ENCODE results near the gene RSF1.

The RSF1 gene

DNA sequence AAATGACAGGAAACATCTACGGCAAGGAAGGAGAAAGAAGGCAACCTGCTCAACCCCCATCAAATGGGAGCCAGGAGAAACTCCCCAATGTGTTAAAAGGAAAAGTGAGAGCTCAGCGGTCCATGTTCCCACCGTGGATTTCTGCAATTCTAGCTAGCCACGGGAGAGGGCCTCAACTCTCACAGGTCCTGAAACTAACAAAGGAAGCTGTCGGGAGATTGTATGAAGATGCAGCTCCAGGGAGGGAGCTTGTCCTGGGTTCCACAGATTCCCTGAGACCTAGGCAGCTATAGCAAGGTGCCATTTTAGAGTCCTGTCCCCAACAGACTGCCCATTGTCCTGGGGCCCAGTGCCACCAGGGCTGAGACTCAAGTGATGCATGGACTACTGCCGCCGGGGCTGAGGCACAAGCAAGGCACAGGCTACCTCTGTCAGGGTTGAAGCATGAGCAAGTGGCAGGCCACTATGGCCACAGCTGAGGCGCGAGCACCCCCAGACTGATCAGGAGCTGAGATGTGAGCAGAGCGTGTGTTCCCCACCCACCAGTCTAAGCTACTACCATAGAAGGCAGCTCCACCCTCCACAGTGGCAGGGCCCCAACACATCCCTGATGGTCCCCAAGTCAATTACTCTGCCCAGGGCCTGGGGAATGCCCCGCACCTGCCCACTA lies 31.3 kb downstream of the RSF1 start:
- Histone ChIP-seq H3K36me3 (ENCODE audit: insufficient read depth, insufficient read length, low read length) (no peaks in the 10 kb centered on the region), H3K9me3 (ENCODE audit: insufficient read depth, low read length) (peaks cover 37% of the 10 kb centered on the region; the same call in 1 of the 2 replicates), H3K4me3 (ENCODE audit: insufficient read length, low read depth) (no peak overlapping the region), H3K4me1 (ENCODE audit: insufficient read depth, insufficient read length) (peaks cover 3% of the 10 kb centered on the region), H3K9ac (ENCODE audit: insufficient read length, low read depth) (no peak overlapping the region), H3K27me3 (ENCODE audit: insufficient read depth, insufficient read length) (no peaks in the 10 kb centered on the region)
- no peak for DNase-seq (ENCODE audit: low read depth, low spot score)
- TF ChIP-seq YY1 (IDR thresholded peaks at IDR 0.05; ENCODE audit: insufficient read depth, insufficient read length) (no peak), SUZ12 (IDR thresholded peaks at IDR 0.05; ENCODE audit: extremely low read depth, insufficient read depth, insufficient read length) (no peak), ZNF274 (IDR thresholded peaks at IDR 0.05; ENCODE audit: low read depth, low read length) (no peak)

- no peaks in the 10 kb centered on the region; the same call in 1 of the 2 replicates for H3K9me3 ChIP-seq (ENCODE audit: insufficient read depth, low read length)
- peaks cover 3% of the 10 kb centered on the region for H3K4me1 ChIP-seq (ENCODE audit: insufficient read depth, insufficient read length)
- no peak overlapping the region for H3K4me3 ChIP-seq (ENCODE audit: insufficient read length, low read depth)
- no peaks in the 10 kb centered on the region for H3K36me3 ChIP-seq (ENCODE audit: insufficient read depth, insufficient read length, low read length)
- no peak overlapping the region for H3K9ac ChIP-seq (ENCODE audit: insufficient read length, low read depth)
- no peak for DNase-seq (ENCODE audit: low read depth, low spot score)
- H3K27me3 ChIP-seq (ENCODE audit: insufficient read depth, insufficient read length), result no peaks in the 10 kb centered on the region
- no peak for TF ChIP-seq SUZ12 (IDR thresholded peaks at IDR 0.05; ENCODE audit: extremely low read depth, insufficient read depth, insufficient read length)
- TF ChIP-seq YY1 (IDR thresholded peaks at IDR 0.05; ENCODE audit: insufficient read depth, insufficient read length), result no peak
- TF ChIP-seq ZNF274 (IDR thresholded peaks at IDR 0.05; ENCODE audit: low read depth, low read length), result no peak
Measured at GRCh38 chr11:77784572-77784971, 36.0 kb downstream of the RSF1 start.

GRCh38 chr11:77783025-77783424 lies 37.5 kb downstream of the RSF1 start:
- H3K27me3 ChIP-seq (ENCODE audit: insufficient read depth, insufficient read length), result no peaks in the 10 kb centered on the region
- no peak for TF ChIP-seq SUZ12 (IDR thresholded peaks at IDR 0.05; ENCODE audit: extremely low read depth, insufficient read depth, insufficient read length)
- no peak for TF ChIP-seq ZNF274 (IDR thresholded peaks at IDR 0.05; ENCODE audit: low read depth, low read length)
- TF ChIP-seq YY1 (IDR thresholded peaks at IDR 0.05; ENCODE audit: insufficient read depth, insufficient read length), result no peak
- no peaks in the 10 kb centered on the region for H3K4me1 ChIP-seq (ENCODE audit: insufficient read depth, insufficient read length)
- no peaks in the 10 kb centered on the region for H3K9me3 ChIP-seq (ENCODE audit: insufficient read depth, low read length)
- no peak overlapping the region for H3K4me3 ChIP-seq (ENCODE audit: insufficient read length, low read depth)
- H3K36me3 ChIP-seq (ENCODE audit: insufficient read depth, insufficient read length, low read length), result no peaks in the 10 kb centered on the region
- no peak for DNase-seq (ENCODE audit: low read depth, low spot score)
- no peak overlapping the region for H3K9ac ChIP-seq (ENCODE audit: insufficient read length, low read depth)

GRCh38 chr11:77779935-77780334 lies 40.6 kb downstream of the RSF1 start:
- peak; percentile 15 for DNase-seq (ENCODE audit: low read depth, low spot score)
- TF ChIP-seq SUZ12 (IDR thresholded peaks at IDR 0.05; ENCODE audit: extremely low read depth, insufficient read depth, insufficient read length) (no peak), ZNF274 (IDR thresholded peaks at IDR 0.05; ENCODE audit: low read depth, low read length) (no peak), YY1 (IDR thresholded peaks at IDR 0.05; ENCODE audit: insufficient read depth, insufficient read length) (no peak)
- H3K9me3 ChIP-seq (ENCODE audit: insufficient read depth, low read length), result no peaks in the 10 kb centered on the region
- H3K4me1 ChIP-seq (ENCODE audit: insufficient read depth, insufficient read length), result no peaks in the 10 kb centered on the region
- H3K27me3 ChIP-seq (ENCODE audit: insufficient read depth, insufficient read length), result no peaks in the 10 kb centered on the region
- no peak overlapping the region for H3K9ac ChIP-seq (ENCODE audit: insufficient read length, low read depth)
- no peak overlapping the region for H3K4me3 ChIP-seq (ENCODE audit: insufficient read length, low read depth)
- H3K36me3 ChIP-seq (ENCODE audit: insufficient read depth, insufficient read length, low read length), result no peaks in the 10 kb centered on the region

GRCh38 chr11:77778549-77778948 lies 42.0 kb downstream of the RSF1 start:
- Histone ChIP-seq H3K9ac (ENCODE audit: insufficient read length, low read depth) (no peak overlapping the region), H3K4me3 (ENCODE audit: insufficient read length, low read depth) (no peak overlapping the region), H3K4me1 (ENCODE audit: insufficient read depth, insufficient read length) (no peaks in the 10 kb centered on the region), H3K27me3 (ENCODE audit: insufficient read depth, insufficient read length) (no peaks in the 10 kb centered on the region), H3K9me3 (ENCODE audit: insufficient read depth, low read length) (no peaks in the 10 kb centered on the region), H3K36me3 (ENCODE audit: insufficient read depth, insufficient read length, low read length) (no peaks in the 10 kb centered on the region)
- no peak for DNase-seq (ENCODE audit: low read depth, low spot score)
- TF ChIP-seq SUZ12 (IDR thresholded peaks at IDR 0.05; ENCODE audit: extremely low read depth, insufficient read depth, insufficient read length) (no peak), YY1 (IDR thresholded peaks at IDR 0.05; ENCODE audit: insufficient read depth, insufficient read length) (no peak), ZNF274 (IDR thresholded peaks at IDR 0.05; ENCODE audit: low read depth, low read length) (no peak)

DNA sequence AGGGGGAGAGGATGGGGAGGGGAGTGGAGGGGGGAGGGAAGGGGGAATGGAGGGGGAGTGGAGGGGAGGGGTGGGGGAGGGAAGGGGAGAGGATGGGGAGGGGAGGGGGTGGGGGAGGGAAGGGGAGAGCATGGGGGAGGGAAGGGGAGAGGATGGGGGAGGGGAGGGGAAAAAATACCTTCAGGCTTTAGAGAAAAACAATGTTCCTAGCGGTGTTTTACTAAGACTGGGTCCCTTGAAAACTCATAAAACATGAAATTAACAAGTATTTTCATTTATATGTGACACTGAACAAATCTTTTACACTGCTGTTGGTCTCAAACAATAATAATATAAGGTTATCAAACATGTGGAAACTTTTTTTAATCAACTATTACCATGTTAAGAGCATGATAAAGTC lies 42.4 kb downstream of the RSF1 start:
- H3K36me3 ChIP-seq (ENCODE audit: insufficient read depth, insufficient read length, low read length), result no peaks in the 10 kb centered on the region
- H3K27me3 ChIP-seq (ENCODE audit: insufficient read depth, insufficient read length), result no peaks in the 10 kb centered on the region
- DNase-seq (ENCODE audit: low read depth, low spot score), result no peak
- H3K9ac ChIP-seq (ENCODE audit: insufficient read length, low read depth), result no peak overlapping the region
- TF ChIP-seq SUZ12 (IDR thresholded peaks at IDR 0.05; ENCODE audit: extremely low read depth, insufficient read depth, insufficient read length), result no peak
- TF ChIP-seq YY1 (IDR thresholded peaks at IDR 0.05; ENCODE audit: insufficient read depth, insufficient read length), result no peak
- no peak for TF ChIP-seq ZNF274 (IDR thresholded peaks at IDR 0.05; ENCODE audit: low read depth, low read length)
- no peak overlapping the region for H3K4me3 ChIP-seq (ENCODE audit: insufficient read length, low read depth)
- no peaks in the 10 kb centered on the region for H3K4me1 ChIP-seq (ENCODE audit: insufficient read depth, insufficient read length)
- H3K9me3 ChIP-seq (ENCODE audit: insufficient read depth, low read length), result no peaks in the 10 kb centered on the region

DNA sequence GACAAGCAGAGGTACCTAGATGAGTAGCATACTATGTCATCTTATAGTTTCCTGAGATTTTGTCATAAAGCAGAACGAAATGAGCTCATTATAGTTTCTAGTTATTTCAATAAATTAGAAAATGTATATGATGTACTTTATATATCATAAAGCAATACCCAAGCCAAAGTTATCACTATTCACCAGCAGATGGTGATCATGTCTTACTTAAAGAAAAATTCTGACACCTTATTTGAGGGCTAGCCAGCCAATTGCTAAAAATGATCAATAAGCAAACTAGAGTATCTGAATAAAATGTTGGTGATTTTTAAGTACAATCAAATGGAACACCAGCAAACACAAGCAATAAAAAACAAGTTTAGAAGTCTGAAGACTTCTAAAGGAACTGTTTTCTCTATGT lies 44.1 kb downstream of the RSF1 start:
- H3K4me3 ChIP-seq (ENCODE audit: insufficient read length, low read depth), result no peak overlapping the region
- no peaks in the 10 kb centered on the region for H3K9me3 ChIP-seq (ENCODE audit: insufficient read depth, low read length)
- TF ChIP-seq ZNF274 (IDR thresholded peaks at IDR 0.05; ENCODE audit: low read depth, low read length) (no peak), SUZ12 (IDR thresholded peaks at IDR 0.05; ENCODE audit: extremely low read depth, insufficient read depth, insufficient read length) (no peak), YY1 (IDR thresholded peaks at IDR 0.05; ENCODE audit: insufficient read depth, insufficient read length) (no peak)
- no peaks in the 10 kb centered on the region for H3K27me3 ChIP-seq (ENCODE audit: insufficient read depth, insufficient read length)
- H3K36me3 ChIP-seq (ENCODE audit: insufficient read depth, insufficient read length, low read length), result no peaks in the 10 kb centered on the region
- H3K9ac ChIP-seq (ENCODE audit: insufficient read length, low read depth), result no peak overlapping the region
- no peaks in the 10 kb centered on the region for H3K4me1 ChIP-seq (ENCODE audit: insufficient read depth, insufficient read length)
- DNase-seq (ENCODE audit: low read depth, low spot score), result no peak

Data from NT2/D1 (cell line).